ENCODE data around the gene ACO1.

DNA sequence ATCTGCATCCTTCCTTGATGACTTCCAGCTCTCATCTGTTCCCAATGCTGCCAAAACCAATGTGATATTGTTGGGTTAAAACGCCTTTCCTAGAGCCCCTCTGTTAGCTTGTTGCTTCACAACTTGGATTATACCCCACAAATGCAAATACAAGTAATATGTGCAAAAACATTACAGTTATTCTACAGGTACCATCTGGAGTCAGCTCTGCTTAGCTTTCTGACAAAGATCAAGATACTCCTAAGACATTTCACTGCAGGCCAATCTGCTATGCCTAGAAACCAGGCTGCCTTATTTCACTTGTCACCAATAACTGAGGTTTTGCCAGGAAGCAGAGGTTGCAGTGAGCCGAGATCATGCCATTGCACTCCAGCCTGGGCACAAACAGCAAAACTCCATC lies 36.9 kb upstream of the ACO1 start:
- TF ChIP-seq, protein P1, sequence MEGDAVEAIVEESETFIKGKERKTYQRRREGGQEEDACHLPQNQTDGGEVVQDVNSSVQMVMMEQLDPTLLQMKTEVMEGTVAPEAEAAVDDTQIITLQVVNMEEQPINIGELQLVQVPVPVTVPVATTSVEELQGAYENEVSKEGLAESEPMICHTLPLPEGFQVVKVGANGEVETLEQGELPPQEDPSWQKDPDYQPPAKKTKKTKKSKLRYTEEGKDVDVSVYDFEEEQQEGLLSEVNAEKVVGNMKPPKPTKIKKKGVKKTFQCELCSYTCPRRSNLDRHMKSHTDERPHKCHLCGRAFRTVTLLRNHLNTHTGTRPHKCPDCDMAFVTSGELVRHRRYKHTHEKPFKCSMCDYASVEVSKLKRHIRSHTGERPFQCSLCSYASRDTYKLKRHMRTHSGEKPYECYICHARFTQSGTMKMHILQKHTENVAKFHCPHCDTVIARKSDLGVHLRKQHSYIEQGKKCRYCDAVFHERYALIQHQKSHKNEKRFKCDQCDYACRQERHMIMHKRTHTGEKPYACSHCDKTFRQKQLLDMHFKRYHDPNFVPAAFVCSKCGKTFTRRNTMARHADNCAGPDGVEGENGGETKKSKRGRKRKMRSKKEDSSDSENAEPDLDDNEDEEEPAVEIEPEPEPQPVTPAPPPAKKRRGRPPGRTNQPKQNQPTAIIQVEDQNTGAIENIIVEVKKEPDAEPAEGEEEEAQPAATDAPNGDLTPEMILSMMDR (IDR thresholded peaks at IDR 0.05) = no peak
- no peak for TF ChIP-seq EZH2 (IDR thresholded peaks at IDR 0.05)
